GM21825 (cell line): ENCODE measurements around the gene BTBD16.

Source experiments
- ATAC-seq: cut with Tn5 transposase; IDR thresholded peaks from one replicate; pipeline ENCODE4 v1.9.1; 2021; ENCODE audit warnings: mild to moderate bottlenecking, moderate library complexity; ENCODE audit not compliant: unreplicated experiment

BTBD16 gene

GRCh38 chr10:122292376-122292775 is 21.3 kb downstream of the BTBD16 start:
- ATAC-seq: no peak

- no peak for ATAC-seq
Measured at GRCh38 chr10:122293156-122293960, 22.3 kb downstream of the BTBD16 start.

GRCh38 chr10:122293961-122294380 is 22.9 kb downstream of the BTBD16 start:
- no peak for ATAC-seq

- no peak for ATAC-seq
Measured at GRCh38 chr10:122294511-122295450, 23.7 kb downstream of the BTBD16 start.

GRCh38 chr10:122295451-122295809 is 24.3 kb downstream of the BTBD16 start:
- ATAC-seq: no peak

- no peak for ATAC-seq
Measured at GRCh38 chr10:122296363-122297120, 25.4 kb downstream of the BTBD16 start.

GRCh38 chr10:122297583-122297982 is 26.5 kb downstream of the BTBD16 start:
- ATAC-seq: no peak

GRCh38 chr10:122298206-122298597 is 27.1 kb downstream of the BTBD16 start:
- no peak for ATAC-seq

- ATAC-seq: peak; percentile 60
Measured at GRCh38 chr10:122298598-122299301, 27.7 kb downstream of the BTBD16 start.

GRCh38 chr10:122299423-122300075 is 28.5 kb downstream of the BTBD16 start:
- ATAC-seq: no peak

GRCh38 chr10:122301055-122301810 is 30.1 kb downstream of the BTBD16 start:
- ATAC-seq: no peak

GRCh38 chr10:122301811-122302115 is 30.7 kb downstream of the BTBD16 start:
- no peak for ATAC-seq

- ATAC-seq: no peak
Measured at GRCh38 chr10:122302315-122302714, 31.2 kb downstream of the BTBD16 start.

- no peak for ATAC-seq
Measured at GRCh38 chr10:122303271-122304053, 32.4 kb downstream of the BTBD16 start.

GRCh38 chr10:122304054-122304579 is 33.0 kb downstream of the BTBD16 start:
- no peak for ATAC-seq

- ATAC-seq: no peak
Measured at GRCh38 chr10:122306282-122306681, 35.2 kb downstream of the BTBD16 start.

- ATAC-seq: no peak
Measured at GRCh38 chr10:122306744-122307143, 35.6 kb downstream of the BTBD16 start.

GRCh38 chr10:122307669-122308416 is 36.7 kb downstream of the BTBD16 start:
- peak; percentile 81 for ATAC-seq
